Colonic mucosa (tissue), 4 donors: ENCODE results near the gene CPLX3. TPM values are rescaled to one million over a fixed set of nuclear protein-coding genes. Genes with fewer than 3 reads are reported as not detected.

Experiments used
- DNase-seq: peaks from one replicate; pipeline ENCODE4 v3.0.0-alpha.2; 2020
- H3K27ac ChIP-seq: fragments of 200-600 bp; one replicate; pipeline ENCODE4 v1.8.0; 2021
- H3K27me3 ChIP-seq: fragments of 200-600 bp; one replicate; pipeline ENCODE4 v1.8.0; 2021
- H3K36me3 ChIP-seq: fragments of 200-600 bp; one replicate; pipeline ENCODE4 v1.8.0; 2021
- H3K4me1 ChIP-seq: fragments of 200-600 bp; one replicate; pipeline ENCODE4 v1.8.0; 2021; ENCODE audit warnings: mild to moderate bottlenecking
- H3K4me3 ChIP-seq: fragments of 200-600 bp; one replicate; pipeline ENCODE4 v1.8.0; 2021
- H3K9ac ChIP-seq, 2 donors: one replicate each; pipeline ENCODE4 v1.7.0; 2013; ENCODE audit warnings: control low read depth in 2 of 2, low read depth in 2 of 2, low read length in 2 of 2
- H3K9me3 ChIP-seq: fragments of 200-600 bp; one replicate; pipeline ENCODE4 v1.8.0; 2021
- CTCF ChIP-seq: fragments of 200-600 bp; IDR thresholded peaks from one replicate; pipeline ENCODE4 v1.8.0; 2022; ENCODE audit warnings: antibody characterized with exemption, mild to moderate bottlenecking
- intact Hi-C: fragments of 100-400 bp; cut with DNase I; formaldehyde crosslinking; loops from one replicate; pipeline ENCODE4 v1.14.1; 2022
- total RNA-seq, 2 donors: library from RNA; stranded (reverse); fragmentation: NEBNext Ultra II Directional in 1 of 2; extraction: Animal tissue kit (Norgen Biotek cat#: 25700) in 1 of 2; gene quantifications; one replicate each; pipeline ENCODE4 v1.2.1, GENCODE V29; 2021
- donor health status: healthy.
- donor health status: DM: no; HTN: no; CAD: no.
- donor health status: DM: no; HTN: no; CAD: no.

The CPLX3 gene
- total RNA-seq, 2 donors from 2014 or later: not detected

- DNase-seq: no peak
- Histone ChIP-seq H3K27me3 (no peaks in the 10 kb centered on the region), H3K9ac (peak overlapping the region in 1 of 2 donors; percentile 30), H3K4me1 (peaks cover 32% of the 10 kb centered on the region), H3K4me3 (no peak overlapping the region), H3K36me3 (no peaks in the 10 kb centered on the region), H3K27ac (no peak overlapping the region), H3K9me3 (no peaks in the 10 kb centered on the region)
- intact Hi-C loops: no loop called here
- no peak for TF ChIP-seq CTCF
Observed at GRCh38 chr15:74863239-74864056, 37.0 kb downstream of the CPLX3 start.

- Histone ChIP-seq H3K27me3 (no peaks in the 10 kb centered on the region), H3K9me3 (no peaks in the 10 kb centered on the region), H3K27ac (no peak overlapping the region), H3K9ac (no peak overlapping the region), H3K4me1 (peaks cover 34% of the 10 kb centered on the region), H3K36me3 (no peaks in the 10 kb centered on the region), H3K4me3 (no peak overlapping the region)
- intact Hi-C loops: no loop called here
- no peak for TF ChIP-seq CTCF
- no peak for DNase-seq
Observed at GRCh38 chr15:74864296-74864695, 37.9 kb downstream of the CPLX3 start.

- Histone ChIP-seq H3K9me3 (no peaks in the 10 kb centered on the region), H3K27me3 (no peaks in the 10 kb centered on the region), H3K36me3 (no peaks in the 10 kb centered on the region), H3K4me3 (no peak overlapping the region), H3K4me1 (peaks cover 43% of the 10 kb centered on the region), H3K27ac (peak overlapping the region; percentile 27), H3K9ac (no peak overlapping the region)
- DNase-seq: no peak
- intact Hi-C loops: no loop called here
- TF ChIP-seq CTCF: no peak
Observed at GRCh38 chr15:74865316-74865715, 38.9 kb downstream of the CPLX3 start.

GRCh38 chr15:74866090-74866489 is 39.7 kb downstream of the CPLX3 start:
- no peak overlapping the region for H3K4me3 ChIP-seq
- no peaks in the 10 kb centered on the region for H3K9me3 ChIP-seq
- TF ChIP-seq CTCF: no peak
- intact Hi-C loops: no loop called here
- H3K9ac ChIP-seq: peak overlapping the region in 1 of 2 donors; percentile 66
- H3K27ac ChIP-seq: no peak overlapping the region
- H3K36me3 ChIP-seq: no peaks in the 10 kb centered on the region
- peaks cover 51% of the 10 kb centered on the region for H3K4me1 ChIP-seq
- DNase-seq: no peak
- H3K27me3 ChIP-seq: no peaks in the 10 kb centered on the region

- no peak for DNase-seq
- Histone ChIP-seq H3K36me3 (no peaks in the 10 kb centered on the region), H3K27ac (peak overlapping the region; percentile 92), H3K4me1 (peaks cover 54% of the 10 kb centered on the region), H3K9ac (peak overlapping the region in 1 of 2 donors; percentile 83), H3K27me3 (no peaks in the 10 kb centered on the region), H3K9me3 (no peaks in the 10 kb centered on the region), H3K4me3 (no peak overlapping the region)
- intact Hi-C loops: no loop called here
- TF ChIP-seq CTCF: no peak
Observed at GRCh38 chr15:74867466-74868038, 41.1 kb downstream of the CPLX3 start.
